GM19240 (cell line): ENCODE results near the gene SAMMSON.

Experiments
- DNase-seq: peaks from one replicate; pipeline ENCODE4 v3.0.0; 2011; ENCODE audit warnings: low spot score; ENCODE audit not compliant: insufficient read length

SAMMSON gene

GRCh38 chr3:70090322-70090913, 90.9 kb downstream of the SAMMSON start:
- DNase-seq: no peak

GRCh38 chr3:70094197-70094596, 94.7 kb downstream of the SAMMSON start:
- no peak for DNase-seq

GRCh38 chr3:70095260-70095659, 95.7 kb downstream of the SAMMSON start:
- DNase-seq: no peak

DNA sequence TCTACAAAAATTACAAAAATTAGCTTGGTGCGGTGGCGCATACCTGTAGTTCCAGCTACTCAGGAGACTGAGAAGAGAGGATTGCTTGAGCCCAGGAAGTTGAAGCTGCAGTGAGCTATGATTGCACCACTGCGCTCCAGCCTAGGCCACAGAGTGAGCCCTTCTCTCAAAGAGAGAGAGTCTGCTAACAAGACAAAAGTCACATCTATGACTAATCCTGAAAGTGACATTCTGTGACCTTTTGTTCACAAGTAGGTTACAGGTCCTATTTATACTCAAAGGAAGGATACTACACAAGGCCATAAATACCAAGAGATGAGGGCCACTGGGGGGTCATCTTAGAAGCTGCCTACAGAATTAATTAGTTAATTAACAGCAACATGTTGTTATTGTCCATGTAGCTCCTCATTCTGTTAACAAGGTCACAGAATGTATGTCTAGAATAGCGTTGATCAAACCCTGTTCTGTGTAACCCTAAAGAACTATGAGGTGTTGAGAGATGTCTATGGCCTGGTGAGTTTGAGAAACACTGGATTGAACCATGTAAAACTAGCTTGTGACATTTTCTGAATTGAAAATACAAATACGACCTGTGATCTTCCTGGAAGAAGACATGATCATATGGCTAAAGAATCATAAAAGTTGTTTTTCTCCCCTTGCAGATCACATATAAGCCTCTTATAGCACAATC, 97.0 kb downstream of the SAMMSON start:
- DNase-seq: peak; percentile 1

GRCh38 chr3:70097084-70097483, 97.6 kb downstream of the SAMMSON start:
- DNase-seq: no peak

DNA sequence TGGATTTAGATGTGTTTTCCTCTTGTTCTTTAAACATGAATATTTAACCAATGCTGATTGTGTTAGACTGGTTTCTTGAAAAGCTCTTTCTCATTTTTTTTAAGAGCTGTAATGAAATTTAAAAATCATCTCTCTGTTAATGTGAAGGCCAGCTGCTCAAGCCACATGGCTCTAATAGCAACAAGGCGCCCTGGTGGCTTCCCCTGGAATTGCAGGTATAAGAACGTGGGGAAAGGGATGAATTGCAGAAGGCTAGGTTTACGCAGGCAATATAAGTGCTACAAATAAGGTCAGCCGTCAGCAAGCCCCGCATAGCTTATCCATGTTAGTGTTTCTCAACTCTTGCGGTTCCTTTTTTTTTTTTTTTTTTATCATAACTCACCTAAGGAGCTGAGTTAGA, 108.5 kb downstream of the SAMMSON start:
- no peak for DNase-seq

- DNase-seq: no peak
Measured at GRCh38 chr3:70108546-70108945, 109.0 kb downstream of the SAMMSON start.

DNA sequence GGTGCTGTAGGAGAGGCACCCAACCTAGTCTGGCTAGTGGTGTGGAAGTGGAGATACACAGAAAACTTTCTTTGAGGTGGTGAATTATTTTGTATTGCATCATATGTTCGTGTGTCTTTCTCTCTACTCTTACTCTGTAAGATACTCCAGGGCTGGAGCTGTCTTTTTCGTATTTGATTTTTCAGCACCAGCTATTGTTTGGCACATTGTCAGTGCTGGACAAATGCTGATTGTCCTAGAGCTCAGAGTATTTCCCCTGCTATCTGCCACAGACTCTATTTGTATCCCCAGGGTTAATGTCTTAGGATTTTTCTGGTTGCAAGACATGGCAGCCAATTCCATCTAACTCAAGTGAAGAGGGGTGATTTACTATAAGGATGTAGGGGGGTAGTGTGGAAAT, 110.5 kb downstream of the SAMMSON start:
- DNase-seq: no peak

- DNase-seq: no peak
Measured at GRCh38 chr3:70111411-70111810, 111.9 kb downstream of the SAMMSON start.

DNA sequence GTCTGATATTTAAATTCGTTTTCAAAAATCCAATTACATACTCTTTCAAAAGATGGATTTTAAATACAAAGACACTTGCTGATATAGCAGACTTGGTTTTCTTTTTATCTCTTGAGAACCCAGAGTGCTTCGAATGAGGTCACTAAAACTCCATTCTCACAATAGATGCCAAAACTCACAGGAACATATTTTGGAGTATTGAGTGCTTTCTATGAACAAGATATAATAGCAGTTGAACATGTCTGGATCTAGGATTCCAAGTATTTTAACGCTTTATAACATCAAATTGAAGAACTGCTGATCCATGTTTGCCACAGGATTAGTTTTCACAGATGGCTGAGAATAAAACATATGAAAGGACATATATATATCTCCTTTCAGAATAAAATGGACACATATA, 113.2 kb downstream of the SAMMSON start:
- no peak for DNase-seq

- no peak for DNase-seq
Measured at GRCh38 chr3:70114431-70114830, 114.9 kb downstream of the SAMMSON start.

DNA sequence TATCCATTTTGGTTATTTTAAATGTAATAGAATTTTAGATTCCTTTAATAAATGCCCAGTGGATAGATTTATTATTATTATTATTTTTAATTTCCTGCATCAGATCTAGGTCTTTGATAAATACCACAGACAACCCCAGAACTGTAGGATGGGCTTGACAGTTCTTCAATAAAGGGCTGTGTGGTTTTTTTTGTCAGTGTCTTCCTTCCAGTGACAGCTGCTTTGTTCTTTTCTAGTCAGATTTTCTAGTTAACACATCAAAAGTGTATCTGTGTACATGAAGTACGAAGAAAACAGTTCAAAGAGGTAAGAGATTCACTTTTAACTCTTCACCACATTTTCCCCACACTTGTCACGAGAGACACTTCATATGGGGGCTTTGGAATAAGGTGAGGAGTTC, 120.3 kb downstream of the SAMMSON start:
- no peak for DNase-seq
